ENCODE results near the gene IL4. TPM values are rescaled to one million over a fixed set of nuclear protein-coding genes. Genes with fewer than 3 reads are reported as not detected.

IL4 gene
- total and polyA plus RNA-seq, 9 of the 15 experiments (the other 6 are each of a cell fraction or from before 2014, with no cell fraction given): 0.22 to 0.62 TPM; not detected in 7

- TF ChIP-seq CREB3L1 (IDR thresholded peaks at IDR 0.05; ENCODE audit: borderline replicate concordance, low read depth) (no peak), NR2F6 (CRISPR knock-in tag; IDR thresholded peaks at IDR 0.05) (peak; percentile 94; the same call in 1 of the 2 replicates), ZNF143 (CRISPR knock-in tag; IDR thresholded peaks at IDR 0.05) (no peak), HOMEZ (CRISPR knock-in tag; IDR thresholded peaks at IDR 0.05) (peak; percentile 96), ATF3 (IDR thresholded peaks at IDR 0.05) (peak; percentile 23; the same call in 1 of the 2 replicates), ATF3 (CRISPR knock-in tag; conservative IDR thresholded peaks at IDR 0.05) (no peak), BDP1 (IDR thresholded peaks at IDR 0.05; ENCODE audit: insufficient read depth, insufficient read length) (no peak), PATZ1 (CRISPR knock-in tag; IDR thresholded peaks at IDR 0.05; ENCODE audit: borderline replicate concordance) (peak; percentile 91; the same call in 1 of the 2 replicates), TEAD1 (CRISPR knock-in tag; IDR thresholded peaks at IDR 0.05) (peak; percentile 31 to 95; a peak in 2 of 4 replicates), E2F5 (CRISPR knock-in tag; IDR thresholded peaks at IDR 0.05) (peak; percentile 78; the same call in 1 of the 2 replicates), ZNF253 (CRISPR knock-in tag; conservative IDR thresholded peaks at IDR 0.05) (0 out of 2 replicates have a peak, but pooled peaks have one; percentile 71), ZNF239 (CRISPR knock-in tag; IDR thresholded peaks at IDR 0.05) (peak; percentile 87), SIN3A (IDR thresholded peaks at IDR 0.05; ENCODE audit: borderline replicate concordance in 2 of 2, control insufficient read depth in 1 of 2, low read depth in 2 of 2, low read length in 2 of 2) (peak in 1 of 2 experiments; percentile 71; a peak in 1 of 4 replicates), ATF7 (IDR thresholded peaks at IDR 0.05) (peak; percentile 67), ZNF707 (CRISPR knock-in tag; conservative IDR thresholded peaks at IDR 0.05) (peak; percentile 78), FOXA3 (CRISPR knock-in tag; conservative IDR thresholded peaks at IDR 0.05 in 1 of 2, IDR thresholded peaks at IDR 0.05 in 1 of 2) (0 out of 4 replicates have a peak, but pooled peaks of 1 of the 2 experiments have one; percentile 14), SOX6 (IDR thresholded peaks at IDR 0.05) (0 out of 2 replicates have a peak, but pooled peaks have one; percentile 27), ZNF644 (tag; IDR thresholded peaks at IDR 0.05; ENCODE audit: low read depth) (peak; percentile 92), ZNF76 (CRISPR knock-in tag; IDR thresholded peaks at IDR 0.05; ENCODE audit: borderline replicate concordance) (peak; percentile 98)
Measured at GRCh38 chr5:132666310-132667123, 7.3 kb upstream of the IL4 start (continued).

Measured in K562 (cell line).